ENCODE results near the gene FTO. TPM values are rescaled to one million over a fixed set of nuclear protein-coding genes. Genes with fewer than 3 reads are reported as not detected.
"Not testable (repeated sequence)": the region's sequence is repeated elsewhere in the genome, so short reads cannot be mapped to it uniquely, and the experiment has no call there.

The FTO gene
- total RNA-seq, 4 donors from 2014 or later, result 125 to 182 (median 164) TPM

DNA sequence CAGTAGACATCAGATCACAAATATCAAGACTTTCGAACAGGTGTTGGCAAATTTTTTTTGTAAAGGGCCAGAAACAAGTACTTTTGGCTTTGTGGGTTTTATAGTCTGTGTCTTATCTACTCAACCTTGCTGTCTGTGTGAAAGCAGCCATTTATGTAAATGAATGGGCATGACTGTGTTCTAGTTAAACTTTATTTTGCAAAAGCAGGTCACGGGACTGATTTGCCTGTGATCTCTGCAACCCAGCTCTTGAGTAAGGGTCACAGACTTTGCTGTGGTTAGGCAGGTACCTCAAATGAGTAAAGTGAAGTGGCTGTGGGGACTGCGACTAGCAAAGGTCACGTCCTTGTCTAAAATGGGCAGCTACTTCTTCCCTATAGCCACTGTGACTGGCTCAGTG lies 136.5 kb downstream of the FTO start:
- no peaks in the 10 kb centered on the region for H3K9me3 ChIP-seq
- H3K27ac ChIP-seq, result no peak overlapping the region
- TF ChIP-seq, protein P1, sequence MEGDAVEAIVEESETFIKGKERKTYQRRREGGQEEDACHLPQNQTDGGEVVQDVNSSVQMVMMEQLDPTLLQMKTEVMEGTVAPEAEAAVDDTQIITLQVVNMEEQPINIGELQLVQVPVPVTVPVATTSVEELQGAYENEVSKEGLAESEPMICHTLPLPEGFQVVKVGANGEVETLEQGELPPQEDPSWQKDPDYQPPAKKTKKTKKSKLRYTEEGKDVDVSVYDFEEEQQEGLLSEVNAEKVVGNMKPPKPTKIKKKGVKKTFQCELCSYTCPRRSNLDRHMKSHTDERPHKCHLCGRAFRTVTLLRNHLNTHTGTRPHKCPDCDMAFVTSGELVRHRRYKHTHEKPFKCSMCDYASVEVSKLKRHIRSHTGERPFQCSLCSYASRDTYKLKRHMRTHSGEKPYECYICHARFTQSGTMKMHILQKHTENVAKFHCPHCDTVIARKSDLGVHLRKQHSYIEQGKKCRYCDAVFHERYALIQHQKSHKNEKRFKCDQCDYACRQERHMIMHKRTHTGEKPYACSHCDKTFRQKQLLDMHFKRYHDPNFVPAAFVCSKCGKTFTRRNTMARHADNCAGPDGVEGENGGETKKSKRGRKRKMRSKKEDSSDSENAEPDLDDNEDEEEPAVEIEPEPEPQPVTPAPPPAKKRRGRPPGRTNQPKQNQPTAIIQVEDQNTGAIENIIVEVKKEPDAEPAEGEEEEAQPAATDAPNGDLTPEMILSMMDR (IDR thresholded peaks at IDR 0.05), result no peak
- TF ChIP-seq POLR2A (IDR thresholded peaks at IDR 0.05), result no peak
- no peaks in the 10 kb centered on the region for H3K36me3 ChIP-seq
- H3K4me1 ChIP-seq, result peaks cover 10 to 18% of the 10 kb centered on the region in 2 donors
- 49 to 68% methylated on average over 4 of the region's 4 CpGs for whole genome bisulfite sequencing, 2 donors
- no peak for DNase-seq
- no peaks in the 10 kb centered on the region for H3K27me3 ChIP-seq
- intact Hi-C loops (cut with DNase I), result no loop called here
- no peak overlapping the region for H3K4me3 ChIP-seq (replicated peaks in 1 of 3)

DNA sequence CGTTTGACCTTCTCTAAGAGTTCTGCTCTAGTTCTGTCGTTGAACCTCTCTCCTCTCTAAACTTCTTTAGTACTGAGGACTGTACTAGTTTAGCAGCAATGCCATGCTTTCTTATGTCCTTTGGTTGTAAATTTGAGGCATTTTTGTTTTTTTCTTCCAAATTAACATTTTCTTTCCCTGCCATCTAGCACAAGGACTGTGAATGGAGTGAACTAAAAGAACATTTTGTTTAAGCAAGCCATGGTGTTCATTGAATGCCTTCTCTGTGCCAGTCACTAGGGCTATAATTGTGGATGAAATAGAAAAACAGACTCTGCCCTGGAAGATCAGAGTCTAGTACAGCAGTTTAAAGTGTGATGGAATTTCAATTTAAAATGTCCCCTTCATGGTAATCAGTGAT lies 137.9 kb downstream of the FTO start:
- Histone ChIP-seq H3K4me1 (peaks cover 10 to 18% of the 10 kb centered on the region in 2 donors), H3K9me3 (no peaks in the 10 kb centered on the region), H3K4me3 (replicated peaks in 1 of 3) (no peak overlapping the region), H3K27me3 (no peaks in the 10 kb centered on the region), H3K27ac (no peak overlapping the region), H3K36me3 (no peaks in the 10 kb centered on the region)
- WGBS, 2 donors, result 31 to 41% methylated on average over 2 of the region's 2 CpGs
- intact Hi-C loops (cut with DNase I), result no loop called here
- DNase-seq, result no peak
- TF ChIP-seq POLR2A (IDR thresholded peaks at IDR 0.05), result no peak
- TF ChIP-seq, protein P1 (IDR thresholded peaks at IDR 0.05), result no peak

DNA sequence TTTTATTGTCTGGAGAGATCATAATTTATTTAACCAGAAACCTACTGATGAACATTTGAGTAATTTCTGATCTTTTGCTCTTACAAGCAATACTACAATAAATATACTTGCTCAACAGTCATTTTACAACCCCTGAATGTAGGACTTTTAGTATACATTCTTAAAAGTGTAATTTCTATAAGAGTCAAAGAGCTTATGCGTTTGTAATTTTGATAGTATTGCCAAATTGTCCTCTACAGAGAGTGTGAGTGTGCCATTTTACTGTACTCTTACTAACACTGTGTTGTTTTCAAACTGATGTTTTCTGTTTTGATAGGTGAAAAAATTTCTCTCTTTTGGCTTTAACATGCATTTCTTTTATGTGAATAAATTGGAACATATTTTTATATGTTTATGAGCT lies 139.1 kb downstream of the FTO start:
- peaks cover 7 to 11% of the 10 kb centered on the region in 2 donors for H3K4me1 ChIP-seq
- H3K27ac ChIP-seq, result no peak overlapping the region
- no peak for DNase-seq
- intact Hi-C loops (cut with DNase I), result no loop called here
- no peaks in the 10 kb centered on the region for H3K27me3 ChIP-seq
- H3K4me3 ChIP-seq (replicated peaks in 1 of 3), result no peak overlapping the region
- WGBS, 2 donors, result 97 to 98% methylated on average over 1 of the region's 1 CpG
- no peaks in the 10 kb centered on the region for H3K36me3 ChIP-seq
- TF ChIP-seq, protein P1 (IDR thresholded peaks at IDR 0.05), result no peak
- no peak for TF ChIP-seq POLR2A (IDR thresholded peaks at IDR 0.05)
- H3K9me3 ChIP-seq, result no peaks in the 10 kb centered on the region

DNA sequence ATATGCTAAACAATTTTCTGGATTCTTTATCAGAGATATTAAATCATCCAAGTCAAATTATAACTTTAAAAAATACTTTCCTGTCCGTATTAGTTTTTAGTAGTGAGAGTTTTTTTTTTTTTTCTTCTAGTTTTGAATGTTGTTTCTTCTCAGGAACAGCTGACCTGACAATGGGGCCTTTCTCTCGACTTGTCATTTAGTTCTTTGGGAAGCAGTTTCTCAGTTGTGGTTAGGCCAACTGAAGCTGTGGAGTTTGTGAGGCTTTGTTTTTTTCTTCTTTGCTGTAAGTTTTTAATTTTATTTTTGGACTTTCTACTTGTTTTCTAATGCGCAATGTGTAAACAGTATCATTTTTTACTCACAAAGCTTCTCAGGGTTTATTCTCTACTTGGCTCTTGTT lies 140.8 kb downstream of the FTO start:
- Histone ChIP-seq H3K36me3 (no peaks in the 10 kb centered on the region), H3K9me3 (no peaks in the 10 kb centered on the region), H3K4me3 (replicated peaks in 1 of 3) (no peak overlapping the region), H3K27ac (no peak overlapping the region), H3K27me3 (no peaks in the 10 kb centered on the region), H3K4me1 (peaks cover 7 to 23% of the 10 kb centered on the region in 2 donors)
- no peak for DNase-seq
- TF ChIP-seq, protein P1 (IDR thresholded peaks at IDR 0.05), result no peak
- TF ChIP-seq POLR2A (IDR thresholded peaks at IDR 0.05), result no peak
- intact Hi-C loops (cut with DNase I), result no loop called here
- 85 to 95% methylated on average over 3 of the region's 3 CpGs for WGBS, 2 donors

DNA sequence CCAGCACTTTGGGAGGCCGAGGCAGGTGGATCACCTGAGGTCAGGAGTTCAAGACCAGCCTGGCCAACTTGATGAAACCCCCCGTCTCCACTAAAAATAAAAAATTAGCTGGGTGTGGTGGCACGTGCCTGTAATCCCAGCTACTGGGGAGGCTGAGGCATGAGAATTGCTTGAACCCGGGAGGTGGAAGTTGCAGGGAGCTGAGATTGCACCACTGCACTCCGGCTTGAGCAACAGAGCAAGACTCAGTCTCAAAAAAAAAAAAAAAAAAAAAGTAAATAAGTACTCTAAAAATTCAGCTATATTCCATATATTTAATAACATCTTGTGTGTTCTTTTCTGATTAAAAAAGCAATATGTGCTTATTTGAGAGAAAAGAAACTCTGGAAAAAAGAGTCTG lies 142.6 kb downstream of the FTO start:
- intact Hi-C loops (cut with DNase I); DNase-seq; H3K4me3 ChIP-seq (replicated peaks in 1 of 3); H3K9me3 ChIP-seq; H3K27ac ChIP-seq; H3K36me3 ChIP-seq; H3K27me3 ChIP-seq: not testable (repeated sequence)
- 93 to 97% methylated on average over 5 of the region's 5 CpGs for WGBS, 2 donors
- peaks cover 4 to 21% of the 10 kb centered on the region in 2 donors for H3K4me1 ChIP-seq

DNA sequence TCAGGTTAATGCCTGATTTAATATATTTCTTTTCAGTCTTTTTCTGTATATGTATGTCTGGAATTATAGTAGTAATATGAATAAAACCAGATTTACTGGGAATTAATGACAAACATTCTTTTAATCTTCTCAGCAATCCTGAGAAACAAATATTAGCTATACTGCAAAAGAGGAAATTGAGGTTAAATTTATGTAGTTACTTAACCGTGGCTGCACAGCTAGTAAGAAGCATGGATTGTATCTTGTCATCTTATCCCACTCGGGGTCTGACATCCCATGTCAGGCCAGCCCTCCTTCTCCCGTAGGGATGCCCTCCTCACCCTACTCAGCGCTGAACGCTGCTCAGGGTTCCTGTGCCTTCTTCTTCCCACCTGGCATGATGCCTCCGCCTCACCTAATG lies 143.0 kb downstream of the FTO start:
- Histone ChIP-seq H3K9me3 (no peaks in the 10 kb centered on the region), H3K27ac (no peak overlapping the region), H3K36me3 (no peaks in the 10 kb centered on the region), H3K4me3 (replicated peaks in 1 of 3) (no peak overlapping the region), H3K27me3 (no peaks in the 10 kb centered on the region), H3K4me1 (peaks cover 0 to 18% of the 10 kb centered on the region in 2 donors)
- 66 to 85% methylated on average over 6 of the region's 6 CpGs for WGBS, 2 donors
- DNase-seq, result no peak
- TF ChIP-seq, protein P1 (IDR thresholded peaks at IDR 0.05), result no peak
- no peak for TF ChIP-seq POLR2A (IDR thresholded peaks at IDR 0.05)
- intact Hi-C loops (cut with DNase I), result no loop called here

Data from thyroid gland (tissue), 4 donors.